Measurements from ENCODE around the gene CLEC2L. TPM values are rescaled to one million over a fixed set of nuclear protein-coding genes. Genes with fewer than 3 reads are reported as not detected.

CLEC2L gene
- total RNA-seq = not detected
- not detected for polyA plus RNA-seq
- total RNA-seq = 0 reads per million in 6 experiments

DNA sequence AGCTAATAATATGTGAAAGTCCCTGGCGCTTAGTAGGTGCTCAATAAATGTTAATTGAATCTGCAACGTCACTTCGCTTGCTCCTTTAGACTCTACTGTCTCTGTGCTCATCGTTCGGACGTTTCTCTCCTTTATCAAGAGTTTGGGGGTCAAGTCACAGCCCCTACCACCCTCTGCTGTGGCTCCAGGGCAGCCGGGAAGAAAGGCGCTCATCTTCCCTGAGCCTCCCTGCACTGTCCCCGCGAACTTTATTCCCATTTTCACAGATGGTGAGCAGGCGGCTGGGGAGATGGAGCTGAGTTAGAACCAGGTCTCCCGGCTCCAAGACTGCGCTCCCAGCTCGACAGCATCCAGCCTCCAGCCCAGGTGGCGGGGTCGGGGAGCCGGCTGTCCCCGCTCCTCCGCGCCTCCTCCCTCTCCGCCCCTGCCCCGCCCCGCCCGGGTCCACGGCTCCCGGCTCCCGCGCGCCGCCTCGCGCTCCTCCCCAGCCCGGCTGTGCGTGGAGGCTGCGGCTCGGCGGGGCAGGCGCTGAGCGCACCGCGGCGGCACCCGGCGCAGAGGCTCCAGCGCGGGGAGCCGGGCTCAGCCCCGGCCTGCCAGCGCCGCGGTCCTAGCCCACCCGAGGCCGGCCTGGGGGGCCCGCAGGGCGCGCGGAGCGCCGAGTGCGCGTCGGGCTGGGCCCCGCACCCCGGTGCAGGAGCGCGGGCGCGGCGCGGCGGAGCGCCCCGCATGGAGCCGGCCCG is at the start of gene CLEC2L:
CLEC2L (plus strand) TSS at position 487 of the 743 bp plus-strand sequence; CDS start at position 730, 243 bp downstream.
- POLR2A ChIA-PET = no interaction called here
- peak within 1 kb of the TSS; percentile 15 to 63 (median 35) for H3K4me3 Mint-ChIP-seq
- ATAC-seq = peak in 1 of 2 donors; percentile 38

GRCh38 chr7:139476139-139476538 is 47.3 kb upstream of the CLEC2L start:
- ATAC-seq (no peak), DNase-seq (no peak)
- no peak overlapping the region for H3K27ac Mint-ChIP-seq
- POLR2A ChIA-PET = no interaction called here
- H3K9me3 Mint-ChIP-seq = peaks cover 0 to 17% (median 11%) of the 10 kb centered on the region in 9 donors
- H3K4me3 Mint-ChIP-seq = no peak overlapping the region
- H3K4me1 Mint-ChIP-seq = no peaks in the 10 kb centered on the region
- peaks cover 0 to 6% (median 6%) of the 10 kb centered on the region in 3 donors for H3K36me3 Mint-ChIP-seq
- H3K27me3 Mint-ChIP-seq = peaks cover 3 to 10% (median 8%) of the 10 kb centered on the region in 5 donors

More for the DNA sequence above, at the start of gene CLEC2L:
- H3K27ac Mint-ChIP-seq = peak within 1 kb of the TSS in 1 of 10 donors; percentile 9
- H3K27me3 Mint-ChIP-seq = peaks cover 17 to 52% (median 41%) of the 10 kb centered on the region in 5 donors
- H3K36me3 Mint-ChIP-seq = peaks cover 0 to 4% (median 0%) of the 10 kb centered on the region in 3 donors
- DNase-seq = no peak
- peaks cover 0 to 7% (median 5%) of the 10 kb centered on the region in 4 donors for H3K4me1 Mint-ChIP-seq
- peaks cover 0 to 3% (median 0%) of the 10 kb centered on the region in 9 donors for H3K9me3 Mint-ChIP-seq

DNA sequence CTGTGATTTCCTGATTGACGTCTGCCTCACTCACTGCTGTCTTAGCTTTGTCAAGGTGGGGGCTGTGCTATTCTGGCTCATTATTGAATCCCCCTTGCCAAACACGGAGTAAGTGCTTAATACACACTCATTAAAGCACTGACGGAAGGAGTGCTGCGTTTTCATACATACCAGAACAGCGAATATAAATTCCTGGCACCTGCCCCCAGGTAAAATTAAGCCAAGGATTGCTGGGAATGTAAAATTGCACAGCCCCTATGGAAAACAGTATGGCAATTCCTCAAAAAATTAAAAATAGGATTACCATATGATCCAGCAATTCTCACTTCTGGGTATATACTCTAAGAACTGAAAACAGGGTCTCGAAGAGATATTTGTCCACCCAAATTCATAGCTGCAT is 46.6 kb upstream of the CLEC2L start:
- no peak for ATAC-seq
- no peak overlapping the region for H3K27ac Mint-ChIP-seq
- H3K9me3 Mint-ChIP-seq = peaks cover 0 to 17% (median 11%) of the 10 kb centered on the region in 9 donors
- no peak for DNase-seq
- POLR2A ChIA-PET = no interaction called here
- peaks cover 0 to 6% (median 6%) of the 10 kb centered on the region in 3 donors for H3K36me3 Mint-ChIP-seq
- H3K27me3 Mint-ChIP-seq = peaks cover 4 to 16% (median 13%) of the 10 kb centered on the region in 5 donors
- no peak overlapping the region for H3K4me3 Mint-ChIP-seq
- no peaks in the 10 kb centered on the region for H3K4me1 Mint-ChIP-seq

GRCh38 chr7:139479620-139480019 is 43.9 kb upstream of the CLEC2L start:
- H3K4me3 Mint-ChIP-seq = no peak overlapping the region
- peaks cover 0 to 8% (median 3%) of the 10 kb centered on the region in 4 donors for H3K4me1 Mint-ChIP-seq
- POLR2A ChIA-PET = no interaction called here

GRCh38 chr7:139481364-139481763 is 42.1 kb upstream of the CLEC2L start:
- no peak for ATAC-seq
- H3K36me3 Mint-ChIP-seq = peaks cover 0 to 2% (median 0%) of the 10 kb centered on the region in 3 donors
- POLR2A ChIA-PET = no interaction called here
- no peaks in the 10 kb centered on the region for H3K9me3 Mint-ChIP-seq
- peaks cover 0 to 8% (median 3%) of the 10 kb centered on the region in 4 donors for H3K4me1 Mint-ChIP-seq
- DNase-seq = no peak
- peak overlapping the region in 2 of 10 donors; percentile 20 to 59 for H3K4me3 Mint-ChIP-seq
- no peak overlapping the region for H3K27ac Mint-ChIP-seq
- H3K27me3 Mint-ChIP-seq = peaks cover 8 to 48% (median 30%) of the 10 kb centered on the region in 5 donors

More at GRCh38 chr7:139479620-139480019, 43.9 kb upstream of the CLEC2L start:
- peaks cover 8 to 33% (median 22%) of the 10 kb centered on the region in 5 donors for H3K27me3 Mint-ChIP-seq
- peaks cover 0 to 4% (median 0%) of the 10 kb centered on the region in 9 donors for H3K9me3 Mint-ChIP-seq
- H3K27ac Mint-ChIP-seq = no peak overlapping the region
- H3K36me3 Mint-ChIP-seq = peaks cover 0 to 2% (median 0%) of the 10 kb centered on the region in 3 donors
- ATAC-seq (no peak), DNase-seq (no peak)

- ATAC-seq (no peak), DNase-seq (no peak)
- H3K4me3 Mint-ChIP-seq = peak overlapping the region in 9 of 10 donors; percentile 36 to 77 (median 63)
- POLR2A ChIA-PET = no interaction called here
- no peaks in the 10 kb centered on the region for H3K9me3 Mint-ChIP-seq
- peaks cover 0 to 8% (median 3%) of the 10 kb centered on the region in 4 donors for H3K4me1 Mint-ChIP-seq
- H3K27ac Mint-ChIP-seq = no peak overlapping the region
- H3K36me3 Mint-ChIP-seq = peaks cover 0 to 2% (median 0%) of the 10 kb centered on the region in 3 donors
- peaks cover 8 to 50% (median 33%) of the 10 kb centered on the region in 5 donors for H3K27me3 Mint-ChIP-seq
Measured at GRCh38 chr7:139482122-139482521, 41.4 kb upstream of the CLEC2L start.

DNA sequence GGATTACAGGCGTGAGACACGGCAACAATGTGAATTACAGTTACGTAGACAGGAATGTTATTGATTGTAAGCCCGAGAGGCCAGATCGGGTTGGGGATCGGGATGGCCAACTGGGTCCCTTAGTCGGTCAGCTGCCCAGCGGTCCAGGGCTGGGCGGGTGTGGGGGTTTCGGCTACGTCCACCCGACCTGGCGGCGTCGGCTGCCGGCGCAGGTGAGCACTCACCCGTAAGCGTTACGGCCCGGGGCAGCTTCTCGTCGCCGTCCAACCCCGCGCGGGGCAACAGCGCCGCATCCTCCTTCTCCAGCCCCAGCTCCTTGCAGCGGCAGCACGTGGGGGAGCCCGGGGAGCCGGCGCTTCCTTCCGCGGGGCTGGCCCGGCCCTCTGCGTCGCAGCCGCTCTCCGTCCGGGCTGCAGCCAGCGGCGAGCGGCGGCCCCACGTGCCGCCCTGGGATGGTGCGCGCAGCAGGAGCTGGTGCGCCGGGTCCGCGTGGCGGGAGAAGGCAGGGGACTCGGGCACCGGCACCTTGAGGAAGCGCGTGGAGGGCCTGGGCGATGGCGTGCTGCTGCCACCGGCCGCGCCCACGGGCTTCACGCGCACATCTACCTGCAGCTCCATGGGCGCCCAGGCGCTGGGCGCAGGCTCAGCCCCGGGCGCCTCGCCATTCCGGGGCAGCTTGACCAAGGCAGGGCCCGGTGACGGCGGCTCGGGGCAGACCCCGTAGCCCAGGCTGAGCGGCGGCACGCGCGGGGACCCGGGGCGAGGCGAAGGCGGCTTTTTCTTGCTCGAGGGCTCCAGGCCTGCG is 40.6 kb upstream of the CLEC2L start:
- Mint-ChIP-seq H3K4me3 (peak overlapping the region; percentile 57 to 81 (median 69)), H3K36me3 (no peaks in the 10 kb centered on the region), H3K4me1 (peaks cover 0 to 8% (median 3%) of the 10 kb centered on the region in 4 donors), H3K27ac (no peak overlapping the region), H3K9me3 (no peaks in the 10 kb centered on the region), H3K27me3 (peaks cover 8 to 53% (median 33%) of the 10 kb centered on the region in 5 donors)
- peak; percentile 48 to 55 for ATAC-seq
- POLR2A ChIA-PET = no interaction called here
- peak in 1 of 10 donors; percentile 17 for DNase-seq

- DNase-seq (no peak), ATAC-seq (no peak)
- H3K36me3 Mint-ChIP-seq = peaks cover 0 to 9% (median 7%) of the 10 kb centered on the region in 3 donors
- no peak overlapping the region for H3K4me3 Mint-ChIP-seq
- no peak overlapping the region for H3K27ac Mint-ChIP-seq
- H3K27me3 Mint-ChIP-seq = peaks cover 2 to 37% (median 20%) of the 10 kb centered on the region in 5 donors
- H3K9me3 Mint-ChIP-seq = peaks cover 1 to 20% (median 10%) of the 10 kb centered on the region in 9 donors
- POLR2A ChIA-PET = no interaction called here
- peaks cover 0 to 4% (median 2%) of the 10 kb centered on the region in 4 donors for H3K4me1 Mint-ChIP-seq
Measured at GRCh38 chr7:139487366-139488080, 36.0 kb upstream of the CLEC2L start.

GRCh38 chr7:139488810-139489209 is 34.7 kb upstream of the CLEC2L start:
- Mint-ChIP-seq H3K4me3 (no peak overlapping the region), H3K4me1 (peaks cover 0 to 2% (median 1%) of the 10 kb centered on the region in 4 donors), H3K27ac (no peak overlapping the region), H3K9me3 (peaks cover 5 to 24% (median 14%) of the 10 kb centered on the region in 9 donors), H3K36me3 (peaks cover 0 to 14% (median 11%) of the 10 kb centered on the region in 3 donors), H3K27me3 (peaks cover 2 to 37% (median 20%) of the 10 kb centered on the region in 5 donors)
- POLR2A ChIA-PET = no interaction called here
- no peak for DNase-seq
- ATAC-seq = no peak

- H3K27me3 Mint-ChIP-seq = peaks cover 0 to 32% (median 11%) of the 10 kb centered on the region in 5 donors
- peaks cover 0 to 14% (median 11%) of the 10 kb centered on the region in 3 donors for H3K36me3 Mint-ChIP-seq
- H3K4me3 Mint-ChIP-seq = no peak overlapping the region
- POLR2A ChIA-PET = no interaction called here
- no peak overlapping the region for H3K27ac Mint-ChIP-seq
- DNase-seq = no peak
- no peak for ATAC-seq
- H3K4me1 Mint-ChIP-seq = peaks cover 0 to 6% (median 0%) of the 10 kb centered on the region in 4 donors
- H3K9me3 Mint-ChIP-seq = peaks cover 5 to 24% (median 14%) of the 10 kb centered on the region in 9 donors
Measured at GRCh38 chr7:139490130-139490529, 33.4 kb upstream of the CLEC2L start.

GRCh38 chr7:139492293-139492692 is 31.2 kb upstream of the CLEC2L start:
- ATAC-seq (no peak), DNase-seq (no peak)
- peaks cover 5 to 24% (median 14%) of the 10 kb centered on the region in 9 donors for H3K9me3 Mint-ChIP-seq
- peaks cover 0 to 15% (median 3%) of the 10 kb centered on the region in 5 donors for H3K27me3 Mint-ChIP-seq
- no peak overlapping the region for H3K4me3 Mint-ChIP-seq
- peaks cover 0 to 8% (median 0%) of the 10 kb centered on the region in 4 donors for H3K4me1 Mint-ChIP-seq
- POLR2A ChIA-PET = no interaction called here
- H3K27ac Mint-ChIP-seq = no peak overlapping the region
- peaks cover 0 to 14% (median 11%) of the 10 kb centered on the region in 3 donors for H3K36me3 Mint-ChIP-seq
